Ascending aorta (tissue), 2 donors: Measurements from ENCODE around the gene SPINK5. TPM values are rescaled to one million over a fixed set of nuclear protein-coding genes. Genes with fewer than 3 reads are reported as not detected.

Experiments
- DNase-seq, 2 donors: peaks; one replicate each; pipeline ENCODE4 v3.0.0-alpha.2; 2019; ENCODE audit warnings: low spot score in 2 of 2
- H3K27ac ChIP-seq, 2 donors: fragments of 200-600 bp; sonication (generic); one replicate each; pipeline ENCODE4 v1.5.1; 2016 to 2017; ENCODE audit warnings: mild to moderate bottlenecking in 1 of 2
- H3K27me3 ChIP-seq: fragments of 200-600 bp; sonication (generic); one replicate; pipeline ENCODE4 v1.5.1; 2017
- H3K36me3 ChIP-seq, 2 donors: fragments of 200-600 bp; sonication (generic); one replicate each; pipeline ENCODE4 v1.5.1; 2016
- H3K4me1 ChIP-seq, 2 donors: fragments of 200-600 bp; sonication (generic); one replicate each; pipeline ENCODE4 v1.5.1; 2016 to 2017; ENCODE audit warnings: mild to moderate bottlenecking in 1 of 2
- H3K4me3 ChIP-seq, 2 donors: fragments of 200-600 bp; sonication (generic); one replicate each; pipeline ENCODE4 v1.5.1; 2016 to 2017; ENCODE audit warnings: mild to moderate bottlenecking in 1 of 2
- H3K9me3 ChIP-seq, 2 donors: fragments of 200-600 bp; sonication (generic); one replicate each; pipeline ENCODE4 v1.5.1; 2016
- intact Hi-C: fragments of 100-400 bp; cut with DNase I; formaldehyde crosslinking; loops from one replicate; pipeline ENCODE4 v1.15.1; 2023
- total RNA-seq: library from RNA; depleted of rRNA; stranded (reverse); fragments of >200 nt; gene quantifications from one replicate; pipeline ENCODE4 v1.1.0, GENCODE V29; 2016
- TF ChIP-seq, protein P1 (sequence below), 3 experiments: fragments of 200-600 bp in 2 of 3; fragments of 450-650 bp in 1 of 3; sonication (generic) in 2 of 3; IDR thresholded peaks; one replicate each; pipeline ENCODE4 v1.5.1; 2016 to 2019; ENCODE audit warnings: antibody characterized with exemption in 3 of 3, mild to moderate bottlenecking in 1 of 3, moderate library complexity in 1 of 3

The SPINK5 gene
- total RNA-seq, 1 donor from 2014 or later = not detected

DNA sequence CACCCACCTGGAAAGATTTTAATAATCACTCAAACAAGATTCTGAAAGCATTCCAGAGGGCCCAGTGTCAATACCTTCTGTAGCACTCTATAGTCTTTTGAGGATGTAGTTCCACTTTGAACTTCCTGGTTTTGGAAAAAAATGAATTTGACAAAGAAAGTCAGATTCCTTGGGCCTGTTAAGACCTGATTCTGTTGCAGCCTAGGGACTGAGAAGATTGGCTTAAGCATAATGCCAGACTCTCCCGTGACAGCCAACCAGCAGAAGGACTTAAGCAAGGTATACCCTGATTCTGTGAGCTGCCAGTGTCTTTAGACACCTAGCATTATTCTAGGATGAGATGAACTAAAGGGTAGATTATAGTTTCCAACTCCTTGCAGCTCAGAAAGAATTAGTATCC, 6.8 kb downstream of the SPINK5 start:
- intact Hi-C loops = no loop called here
- TF ChIP-seq, protein P1, sequence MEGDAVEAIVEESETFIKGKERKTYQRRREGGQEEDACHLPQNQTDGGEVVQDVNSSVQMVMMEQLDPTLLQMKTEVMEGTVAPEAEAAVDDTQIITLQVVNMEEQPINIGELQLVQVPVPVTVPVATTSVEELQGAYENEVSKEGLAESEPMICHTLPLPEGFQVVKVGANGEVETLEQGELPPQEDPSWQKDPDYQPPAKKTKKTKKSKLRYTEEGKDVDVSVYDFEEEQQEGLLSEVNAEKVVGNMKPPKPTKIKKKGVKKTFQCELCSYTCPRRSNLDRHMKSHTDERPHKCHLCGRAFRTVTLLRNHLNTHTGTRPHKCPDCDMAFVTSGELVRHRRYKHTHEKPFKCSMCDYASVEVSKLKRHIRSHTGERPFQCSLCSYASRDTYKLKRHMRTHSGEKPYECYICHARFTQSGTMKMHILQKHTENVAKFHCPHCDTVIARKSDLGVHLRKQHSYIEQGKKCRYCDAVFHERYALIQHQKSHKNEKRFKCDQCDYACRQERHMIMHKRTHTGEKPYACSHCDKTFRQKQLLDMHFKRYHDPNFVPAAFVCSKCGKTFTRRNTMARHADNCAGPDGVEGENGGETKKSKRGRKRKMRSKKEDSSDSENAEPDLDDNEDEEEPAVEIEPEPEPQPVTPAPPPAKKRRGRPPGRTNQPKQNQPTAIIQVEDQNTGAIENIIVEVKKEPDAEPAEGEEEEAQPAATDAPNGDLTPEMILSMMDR (IDR thresholded peaks at IDR 0.05) = no peak
- Histone ChIP-seq H3K4me3 (no peak overlapping the region), H3K27ac (no peak overlapping the region), H3K27me3 (no peaks in the 10 kb centered on the region), H3K9me3 (peaks cover 0 to 1% of the 10 kb centered on the region in 2 donors), H3K4me1 (no peaks in the 10 kb centered on the region), H3K36me3 (no peaks in the 10 kb centered on the region)
- DNase-seq = no peak

DNA sequence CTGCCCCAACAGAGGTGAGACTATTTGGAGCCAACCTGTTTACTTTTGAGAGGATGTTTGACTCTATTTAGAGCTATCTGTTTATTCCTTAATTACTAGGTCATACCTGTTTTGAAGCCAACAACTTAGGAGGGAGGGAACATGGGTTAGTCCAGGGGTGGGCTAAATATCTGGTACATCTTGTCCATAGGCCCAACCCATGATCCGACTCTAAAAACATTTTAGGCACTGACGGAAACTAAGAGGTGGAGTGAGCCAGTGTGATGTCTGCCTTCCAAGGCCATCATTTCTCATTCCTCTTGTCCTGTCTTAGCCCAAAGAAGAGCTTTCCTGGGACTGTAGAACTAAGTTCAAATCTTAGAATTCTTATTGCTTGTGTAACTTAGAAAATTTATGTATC, 8.4 kb downstream of the SPINK5 start:
- H3K27ac ChIP-seq = no peak overlapping the region
- H3K9me3 ChIP-seq = peaks cover 0 to 2% of the 10 kb centered on the region in 2 donors
- TF ChIP-seq, protein P1 (IDR thresholded peaks at IDR 0.05) = no peak
- intact Hi-C loops = no loop called here
- no peaks in the 10 kb centered on the region for H3K27me3 ChIP-seq
- DNase-seq = no peak
- no peaks in the 10 kb centered on the region for H3K36me3 ChIP-seq
- H3K4me1 ChIP-seq = no peaks in the 10 kb centered on the region
- no peak overlapping the region for H3K4me3 ChIP-seq

DNA sequence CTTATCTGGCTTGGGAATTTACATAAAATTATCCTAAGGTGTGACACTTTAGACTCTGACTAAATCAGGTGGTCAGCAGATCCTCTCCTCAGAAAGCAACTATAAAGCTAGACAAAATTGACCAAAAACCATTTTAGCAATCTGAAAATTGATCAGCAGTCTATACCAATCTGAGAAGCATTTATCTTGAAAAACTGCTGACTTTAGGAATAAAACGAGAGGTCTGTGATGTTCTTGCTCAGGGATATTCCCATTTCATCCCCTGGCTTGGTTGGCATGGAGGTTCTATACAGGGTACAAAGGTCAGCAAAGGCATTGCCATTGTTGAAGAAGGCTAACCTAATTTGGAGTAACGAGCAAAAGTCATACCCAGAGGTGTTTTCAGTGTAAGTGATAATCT, 11.7 kb downstream of the SPINK5 start:
- peaks cover 0 to 2% of the 10 kb centered on the region in 2 donors for H3K9me3 ChIP-seq
- H3K4me1 ChIP-seq = no peaks in the 10 kb centered on the region
- no peak overlapping the region for H3K4me3 ChIP-seq
- no peaks in the 10 kb centered on the region for H3K27me3 ChIP-seq
- intact Hi-C loops = no loop called here
- H3K27ac ChIP-seq = no peak overlapping the region
- no peak for DNase-seq
- TF ChIP-seq, protein P1 (IDR thresholded peaks at IDR 0.05) = no peak
- H3K36me3 ChIP-seq = no peaks in the 10 kb centered on the region

DNA sequence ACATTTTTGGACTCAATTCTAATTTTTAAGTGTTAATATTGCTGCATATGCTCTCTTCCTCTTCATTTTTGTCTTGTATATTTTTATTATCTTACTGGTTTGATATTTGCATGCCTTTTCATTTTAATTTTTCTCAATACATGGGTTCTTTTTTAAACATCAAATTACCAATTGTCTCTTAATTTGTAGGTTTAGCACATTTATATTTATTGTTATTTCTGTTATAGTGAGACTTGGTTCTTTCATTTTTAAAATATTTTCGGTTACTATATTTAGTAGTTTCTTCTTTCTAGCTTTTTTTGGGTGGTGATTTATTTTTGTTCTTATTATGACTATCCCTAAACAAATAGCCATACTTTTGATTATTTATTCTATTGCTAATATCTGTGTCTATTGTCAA, 19.4 kb downstream of the SPINK5 start:
- intact Hi-C loops = no loop called here
- no peak overlapping the region for H3K4me3 ChIP-seq

DNA sequence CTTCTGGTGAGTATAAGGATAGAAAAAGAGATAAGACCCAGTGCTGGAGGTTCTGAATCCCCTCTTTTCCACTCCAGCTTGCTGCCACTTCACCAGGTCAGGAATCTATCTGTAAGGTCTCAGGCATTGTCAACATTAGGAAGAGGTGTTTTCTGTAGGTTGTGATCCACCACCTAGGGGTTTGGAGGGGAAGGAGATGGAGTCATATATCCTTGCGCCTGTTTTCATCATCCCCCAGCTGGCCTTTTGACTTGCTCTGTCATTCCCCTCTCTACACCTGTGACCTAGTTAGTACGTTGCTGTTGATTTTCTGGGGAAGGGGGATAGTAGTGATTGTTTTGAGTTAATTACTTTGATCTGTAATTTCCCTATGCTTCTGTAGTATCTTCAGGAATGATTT, 20.5 kb downstream of the SPINK5 start:
- Histone ChIP-seq H3K9me3 (no peaks in the 10 kb centered on the region), H3K27ac (no peak overlapping the region), H3K4me3 (no peak overlapping the region), H3K27me3 (no peaks in the 10 kb centered on the region), H3K4me1 (no peaks in the 10 kb centered on the region), H3K36me3 (no peaks in the 10 kb centered on the region)
- TF ChIP-seq, protein P1 (IDR thresholded peaks at IDR 0.05) = no peak
- no peak for DNase-seq
- intact Hi-C loops = no loop called here

More for the DNA sequence above, 19.4 kb downstream of the SPINK5 start:
- no peaks in the 10 kb centered on the region for H3K27me3 ChIP-seq
- H3K36me3 ChIP-seq = no peaks in the 10 kb centered on the region
- DNase-seq = no peak
- H3K27ac ChIP-seq = no peak overlapping the region
- no peaks in the 10 kb centered on the region for H3K9me3 ChIP-seq
- TF ChIP-seq, protein P1 (IDR thresholded peaks at IDR 0.05) = no peak
- no peaks in the 10 kb centered on the region for H3K4me1 ChIP-seq

DNA sequence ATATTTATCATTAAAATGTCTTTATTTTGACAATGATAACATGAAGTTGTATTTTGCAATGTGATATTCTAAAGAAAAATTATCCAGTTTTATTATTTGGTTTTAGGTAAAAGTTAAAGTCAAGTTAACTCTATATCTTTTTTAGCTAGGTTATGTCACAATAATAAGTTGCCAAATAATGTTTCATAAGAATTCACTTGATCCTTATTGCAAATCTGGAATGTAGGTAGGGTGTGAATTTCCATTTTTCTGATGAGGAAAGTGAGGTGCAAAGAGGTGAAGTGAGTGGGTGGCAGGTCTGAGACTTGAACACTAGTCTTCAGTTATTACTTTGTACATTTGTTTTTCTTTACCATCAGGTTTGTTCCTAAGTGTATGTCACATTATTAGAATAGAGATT, 21.5 kb downstream of the SPINK5 start:
- TF ChIP-seq, protein P1 (IDR thresholded peaks at IDR 0.05) = no peak
- intact Hi-C loops = no loop called here
- H3K36me3 ChIP-seq = no peaks in the 10 kb centered on the region
- no peak overlapping the region for H3K27ac ChIP-seq
- DNase-seq = no peak
- H3K4me1 ChIP-seq = no peaks in the 10 kb centered on the region
- H3K9me3 ChIP-seq = no peaks in the 10 kb centered on the region
- no peak overlapping the region for H3K4me3 ChIP-seq
- H3K27me3 ChIP-seq = no peaks in the 10 kb centered on the region
